ENCODE data around the gene SGCD.

The SGCD gene

GRCh38 chr5:156762771-156763170, 435.8 kb downstream of the SGCD start:
- no peak for TF ChIP-seq CTCF (IDR thresholded peaks at IDR 0.05; ENCODE audit: control insufficient read depth, extremely low read depth, insufficient read depth)
- H3K4me3 ChIP-seq (ENCODE audit: low read depth, low read length), result no peak overlapping the region
- no peak for DNase-seq (ENCODE audit: low read depth)

- H3K4me3 ChIP-seq (ENCODE audit: low read depth, low read length), result no peak overlapping the region
- no peak for DNase-seq (ENCODE audit: low read depth)
- TF ChIP-seq CTCF (IDR thresholded peaks at IDR 0.05; ENCODE audit: control insufficient read depth, extremely low read depth, insufficient read depth), result no peak
These were observed 437.4 kb downstream of the SGCD start for GRCh38 chr5:156764176-156764971.

- no peak for TF ChIP-seq CTCF (IDR thresholded peaks at IDR 0.05; ENCODE audit: control insufficient read depth, extremely low read depth, insufficient read depth)
- DNase-seq (ENCODE audit: low read depth), result no peak
- no peak overlapping the region for H3K4me3 ChIP-seq (ENCODE audit: low read depth, low read length)
These were observed 447.3 kb downstream of the SGCD start for GRCh38 chr5:156774273-156774672.

- no peak for TF ChIP-seq CTCF (IDR thresholded peaks at IDR 0.05; ENCODE audit: control insufficient read depth, extremely low read depth, insufficient read depth)
- no peak for DNase-seq (ENCODE audit: low read depth)
- no peak overlapping the region for H3K4me3 ChIP-seq (ENCODE audit: low read depth, low read length)
These were observed 451.3 kb downstream of the SGCD start for GRCh38 chr5:156778139-156778706.

GRCh38 chr5:156778752-156779151, 451.8 kb downstream of the SGCD start:
- H3K4me3 ChIP-seq (ENCODE audit: low read depth, low read length), result no peak overlapping the region
- no peak for DNase-seq (ENCODE audit: low read depth)
- TF ChIP-seq CTCF (IDR thresholded peaks at IDR 0.05; ENCODE audit: control insufficient read depth, extremely low read depth, insufficient read depth), result no peak

- DNase-seq (ENCODE audit: low read depth), result no peak
- H3K4me3 ChIP-seq (ENCODE audit: low read depth, low read length), result no peak overlapping the region
- no peak for TF ChIP-seq CTCF (IDR thresholded peaks at IDR 0.05; ENCODE audit: control insufficient read depth, extremely low read depth, insufficient read depth)
These were observed 452.5 kb downstream of the SGCD start for GRCh38 chr5:156779436-156779835.
